Omental fat pad (tissue), 4 donors: Measurements from ENCODE around the gene TPGS1. TPM values are rescaled to one million over a fixed set of nuclear protein-coding genes. Genes with fewer than 3 reads are reported as not detected.

ENCODE experiments used
- ATAC-seq: fragments of 150-250 bp; one replicate; pipeline ENCODE4 v1.9.1; 2016; ENCODE audit warnings: mild to moderate bottlenecking, moderate library complexity; ENCODE audit not compliant: low FRiP score
- DNase-seq: peaks from one replicate; pipeline ENCODE4 v3.0.0-alpha.2; 2019; ENCODE audit warnings: low spot score
- CTCF ChIP-seq, 3 donors: fragments of 450-650 bp; IDR thresholded peaks; one replicate each; pipeline ENCODE4 v1.5.1; 2016 to 2017; ENCODE audit warnings: antibody characterized with exemption in 3 of 3, mild to moderate bottlenecking in 3 of 3, moderate library complexity in 2 of 3
- total RNA-seq, 4 donors: library from RNA; depleted of rRNA; stranded (reverse); fragments of >200 nt; gene quantifications; one replicate each; pipeline ENCODE4 v1.1.0, GENCODE V29; 2016

TPGS1 gene
- total RNA-seq, 4 donors from 2014 or later = 45.5 to 61.2 (median 46.1) TPM

- ATAC-seq (no peak), DNase-seq (no peak)
- no peak for TF ChIP-seq CTCF (IDR thresholded peaks at IDR 0.05)
Measured at GRCh38 chr19:508204-509150, 1.2 kb downstream of the TPGS1 start.

- peak in 2 of 3 donors; percentile 90 to 92 for TF ChIP-seq CTCF (IDR thresholded peaks at IDR 0.05)
- ATAC-seq (peak; percentile 20), DNase-seq (peak; percentile 58)
Measured at GRCh38 chr19:510606-511100, 3.4 kb downstream of the TPGS1 start.

GRCh38 chr19:511101-511851 is 4.0 kb downstream of the TPGS1 start:
- TF ChIP-seq CTCF (IDR thresholded peaks at IDR 0.05) = no peak
- DNase-seq (no peak), ATAC-seq (no peak)

- ATAC-seq = no peak
- no peak for TF ChIP-seq CTCF (IDR thresholded peaks at IDR 0.05)
Measured at GRCh38 chr19:512547-513365, 5.5 kb downstream of the TPGS1 start.

GRCh38 chr19:513368-514165 is 6.3 kb downstream of the TPGS1 start:
- ATAC-seq (no peak), DNase-seq (no peak)
- no peak for TF ChIP-seq CTCF (IDR thresholded peaks at IDR 0.05)

More at GRCh38 chr19:512547-513365, 5.5 kb downstream of the TPGS1 start:
- DNase-seq = no peak
